Activated T-helper 17 cell treated with anti-CD3 and anti-CD28 coated beads, Interleukin-2, amount 50 U/mL, for 72 hours (primary cell): Measurements from ENCODE around the gene RHOA. TPM values are rescaled to one million over a fixed set of nuclear protein-coding genes. Genes with fewer than 3 reads are reported as not detected.

ENCODE experiments used
- ATAC-seq: fragments of 150-1000 bp; cut with Tn5 transposase; replicated peaks from 2 replicates; pipeline ENCODE4 v1.10.0; 2021; ENCODE audit warnings: mild to moderate bottlenecking, moderate library complexity
- H3K27ac Mint-ChIP-seq: one replicate; pipeline ENCODE4 v1.8.0; 2022; ENCODE audit warnings: mixed read lengths
- H3K27me3 Mint-ChIP-seq: one replicate; pipeline ENCODE4 v1.8.0; 2022; ENCODE audit warnings: mixed read lengths
- H3K36me3 Mint-ChIP-seq: one replicate; pipeline ENCODE4 v1.8.0; 2022; ENCODE audit warnings: low read depth, mild to moderate bottlenecking, mixed read lengths
- H3K4me1 Mint-ChIP-seq: one replicate; pipeline ENCODE4 v1.8.0; 2022; ENCODE audit warnings: mixed read lengths
- H3K4me3 Mint-ChIP-seq: one replicate; pipeline ENCODE4 v1.8.0; 2022; ENCODE audit warnings: mild to moderate bottlenecking, mixed read lengths
- H3K9me3 Mint-ChIP-seq: one replicate; pipeline ENCODE4 v1.8.0; 2022; ENCODE audit warnings: mixed read lengths
- total RNA-seq, 2 donors: library from RNA; stranded (reverse); gene quantifications; one replicate each; pipeline ENCODE4 v1.2.3, GENCODE V29; 2022

RHOA gene
- 100 to 1,000 TPM; 298 to 453 TPM for total RNA-seq

DNA sequence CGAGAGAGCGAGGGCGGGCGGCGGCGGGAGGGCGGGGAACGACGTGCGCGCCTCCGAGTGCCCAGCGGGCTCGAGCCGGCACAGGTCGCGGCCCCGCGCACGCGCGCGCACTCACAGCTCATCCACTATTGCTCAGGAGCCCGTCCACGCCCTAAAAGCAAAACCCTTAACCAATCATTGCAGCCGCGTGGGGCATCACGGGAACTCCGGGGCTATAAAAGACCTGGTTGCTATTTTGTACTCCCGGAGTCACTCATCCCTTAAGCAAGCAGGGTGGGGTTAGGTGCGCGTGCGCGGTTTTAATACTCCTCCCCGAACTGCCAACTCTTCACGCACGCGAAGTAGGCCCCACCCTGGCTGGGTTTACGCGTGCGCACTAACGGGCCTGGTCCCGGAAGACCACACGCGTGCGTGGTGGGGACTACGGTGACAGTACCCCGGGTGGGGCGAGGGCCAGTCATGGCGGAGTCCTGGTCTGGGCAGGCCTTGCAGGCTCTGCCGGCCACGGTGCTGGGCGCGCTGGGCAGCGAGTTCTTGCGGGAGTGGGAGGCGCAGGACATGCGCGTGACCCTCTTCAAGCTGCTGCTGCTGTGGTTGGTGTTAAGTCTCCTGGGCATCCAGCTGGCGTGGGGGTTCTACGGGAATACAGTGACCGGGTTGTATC, at the start of gene RHOA, which contains the start of gene TCTA:
TSS of gene RHOA (minus strand) at position 9 of the 664 bp plus-strand sequence. CDS start 36,387 bp downstream, outside the sequence.
TSS of gene TCTA (plus strand) at position 456 of the 664 bp plus-strand sequence. CDS start at position 460, 4 bp downstream.
- Mint-ChIP-seq H3K9me3 (no peaks in the 10 kb centered on the region), H3K27ac (peak within 1 kb of the TSS; percentile 94), H3K4me3 (peak within 1 kb of the TSS; percentile 89), H3K27me3 (no peaks in the 10 kb centered on the region), H3K36me3 (peaks cover 81% of the 10 kb centered on the region), H3K4me1 (peaks cover 41% of the 10 kb centered on the region)
- ATAC-seq, result peak; percentile 88

DNA sequence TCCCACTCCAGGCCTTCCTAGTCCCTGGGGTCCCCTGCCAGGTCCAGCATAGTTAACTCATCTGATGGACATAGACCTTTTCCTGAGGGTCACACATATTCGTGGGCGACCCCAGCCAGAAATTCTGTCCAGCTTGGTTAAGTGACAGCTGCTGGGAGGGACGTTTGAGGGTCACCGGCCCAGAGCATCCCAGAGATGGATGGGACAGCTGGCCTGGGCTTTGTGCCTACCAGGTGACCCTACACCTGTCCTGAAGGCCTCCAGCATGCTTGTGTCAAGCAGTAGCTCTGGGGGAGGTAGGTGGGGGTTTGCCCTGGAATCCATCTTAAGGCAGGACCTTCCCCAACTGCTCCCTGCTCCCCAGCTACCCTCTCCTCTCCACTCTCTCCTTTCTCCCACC, 49.2 kb upstream of the RHOA start:
- no peaks in the 10 kb centered on the region for H3K4me1 Mint-ChIP-seq
- peak overlapping the region; percentile 13 for H3K27ac Mint-ChIP-seq
- no peaks in the 10 kb centered on the region for H3K9me3 Mint-ChIP-seq
- ATAC-seq, result no peak
- H3K36me3 Mint-ChIP-seq, result no peaks in the 10 kb centered on the region
- no peaks in the 10 kb centered on the region for H3K27me3 Mint-ChIP-seq
- H3K4me3 Mint-ChIP-seq, result no peak overlapping the region

DNA sequence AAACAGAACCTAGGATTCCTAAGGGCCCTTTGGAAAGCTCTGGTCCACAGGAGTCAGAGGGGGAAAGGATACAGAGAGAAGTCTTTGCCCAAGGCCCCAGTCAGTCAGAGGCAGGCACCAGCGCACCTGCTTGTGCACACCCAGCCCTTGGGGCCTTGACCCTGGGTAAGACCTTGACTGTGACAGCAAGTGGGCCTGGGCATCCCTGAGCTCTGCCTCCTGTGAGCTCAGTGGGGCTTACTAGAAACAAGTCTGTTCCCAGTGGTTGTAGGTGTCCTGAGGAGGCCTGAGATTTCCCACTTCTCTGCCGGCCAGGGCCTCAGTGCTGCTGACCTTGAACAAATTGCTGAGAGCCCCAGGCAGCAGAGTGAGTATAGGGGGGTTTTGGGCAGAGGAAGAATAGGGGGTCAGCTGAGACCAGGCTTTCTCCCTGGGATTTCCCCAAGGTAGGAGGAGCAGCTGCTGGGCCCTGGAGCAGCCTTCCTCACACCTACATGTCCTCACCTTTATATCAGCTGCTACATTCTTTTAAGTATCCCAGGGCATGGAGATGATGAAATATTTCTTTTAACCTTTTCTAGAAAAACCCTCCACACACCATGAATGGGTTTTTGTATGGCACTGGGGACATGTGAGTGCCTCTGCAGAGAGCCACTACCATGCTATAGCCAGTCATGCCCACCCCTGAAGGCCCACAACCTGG, 48.6 kb upstream of the RHOA start:
- H3K4me3 Mint-ChIP-seq, result no peak overlapping the region
- H3K4me1 Mint-ChIP-seq, result no peaks in the 10 kb centered on the region
- H3K27ac Mint-ChIP-seq, result no peak overlapping the region
- no peaks in the 10 kb centered on the region for H3K27me3 Mint-ChIP-seq
- no peaks in the 10 kb centered on the region for H3K9me3 Mint-ChIP-seq
- ATAC-seq, result no peak
- no peaks in the 10 kb centered on the region for H3K36me3 Mint-ChIP-seq

DNA sequence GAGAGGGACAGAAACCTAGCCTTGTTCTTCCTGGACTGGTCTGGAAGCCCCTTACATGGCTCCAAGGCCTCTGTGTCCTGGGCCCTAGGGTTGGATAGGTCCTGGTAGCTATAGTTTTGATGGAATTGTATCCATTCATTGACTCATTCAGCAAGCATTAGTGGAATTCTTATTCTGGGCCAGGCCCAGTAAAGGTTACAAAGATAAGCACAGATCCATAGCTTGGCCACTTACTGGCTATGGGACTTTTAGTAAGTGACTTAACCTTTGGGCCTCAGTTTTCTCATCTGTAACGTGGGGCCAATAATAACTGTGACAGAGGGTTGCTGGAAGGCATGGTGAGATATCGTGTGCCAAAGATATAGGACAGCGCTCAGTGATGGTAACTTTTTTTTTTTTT, 44.7 kb upstream of the RHOA start:
- Mint-ChIP-seq H3K4me3 (no peak overlapping the region), H3K36me3 (no peaks in the 10 kb centered on the region), H3K9me3 (no peaks in the 10 kb centered on the region), H3K27me3 (no peaks in the 10 kb centered on the region), H3K4me1 (no peaks in the 10 kb centered on the region), H3K27ac (no peak overlapping the region)
- ATAC-seq, result no peak

DNA sequence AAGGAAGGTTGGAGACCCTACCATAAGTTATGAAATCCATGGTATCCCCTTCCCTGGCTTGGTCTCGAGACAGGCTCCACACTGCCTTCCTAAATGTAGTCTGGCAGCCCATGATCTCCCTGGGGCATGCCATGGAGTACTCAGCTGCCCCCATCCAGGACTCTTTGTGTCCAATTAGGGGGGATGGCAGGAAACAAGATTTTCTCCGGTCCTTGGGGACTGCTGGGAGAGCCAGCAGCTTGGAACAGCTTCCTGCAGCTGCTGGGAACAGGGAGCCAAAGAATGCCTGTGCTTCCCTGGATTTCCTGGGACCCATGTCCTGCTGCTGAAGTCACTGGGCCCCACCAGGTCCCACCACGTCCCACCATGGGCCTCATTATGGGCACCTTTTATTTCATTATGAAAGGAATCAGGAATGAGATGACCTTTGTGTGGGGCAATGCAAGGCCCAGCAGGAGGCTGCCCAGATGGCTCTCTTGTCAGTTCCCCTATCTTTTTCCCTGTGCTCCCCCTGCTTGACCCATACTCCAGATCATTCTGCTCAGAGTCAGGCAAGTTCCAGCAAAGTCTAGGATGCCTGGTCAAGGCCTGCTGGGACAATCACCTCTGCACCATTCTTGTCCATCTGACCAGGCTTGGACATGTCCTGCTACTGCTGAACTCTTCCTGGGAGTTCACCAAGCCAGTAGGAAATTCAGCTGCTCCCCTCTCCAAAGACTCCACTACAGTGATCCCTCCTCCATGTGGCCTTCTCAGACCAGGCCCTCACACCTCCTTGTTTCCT, 43.3 kb upstream of the RHOA start:
- Mint-ChIP-seq H3K27ac (peak overlapping the region; percentile 9), H3K36me3 (no peaks in the 10 kb centered on the region), H3K4me1 (no peaks in the 10 kb centered on the region), H3K4me3 (no peak overlapping the region), H3K27me3 (no peaks in the 10 kb centered on the region), H3K9me3 (no peaks in the 10 kb centered on the region)
- no peak for ATAC-seq

DNA sequence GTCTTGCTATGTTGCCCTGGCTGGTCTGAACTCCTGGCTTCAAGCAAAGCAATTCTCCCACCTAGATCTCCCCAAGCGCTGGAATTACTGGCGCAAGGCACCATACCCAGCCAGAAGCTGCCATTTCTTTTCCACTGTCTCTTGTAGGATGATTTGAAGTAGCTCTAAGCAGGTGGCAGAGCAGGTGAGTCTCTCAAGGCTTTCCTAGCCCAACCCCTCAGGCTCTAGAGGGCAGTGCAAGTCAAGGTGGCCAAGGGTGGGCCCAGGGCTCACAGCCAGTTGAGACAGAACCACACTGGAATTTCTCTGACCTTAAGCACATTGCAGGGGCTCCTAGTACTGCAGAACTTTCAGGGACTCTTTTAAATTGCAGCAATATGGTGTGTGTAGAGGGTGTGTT, 42.7 kb upstream of the RHOA start:
- Mint-ChIP-seq H3K4me3 (no peak overlapping the region), H3K27ac (no peak overlapping the region), H3K36me3 (no peaks in the 10 kb centered on the region), H3K27me3 (no peaks in the 10 kb centered on the region), H3K9me3 (no peaks in the 10 kb centered on the region), H3K4me1 (no peaks in the 10 kb centered on the region)
- peak; percentile 31 for ATAC-seq

DNA sequence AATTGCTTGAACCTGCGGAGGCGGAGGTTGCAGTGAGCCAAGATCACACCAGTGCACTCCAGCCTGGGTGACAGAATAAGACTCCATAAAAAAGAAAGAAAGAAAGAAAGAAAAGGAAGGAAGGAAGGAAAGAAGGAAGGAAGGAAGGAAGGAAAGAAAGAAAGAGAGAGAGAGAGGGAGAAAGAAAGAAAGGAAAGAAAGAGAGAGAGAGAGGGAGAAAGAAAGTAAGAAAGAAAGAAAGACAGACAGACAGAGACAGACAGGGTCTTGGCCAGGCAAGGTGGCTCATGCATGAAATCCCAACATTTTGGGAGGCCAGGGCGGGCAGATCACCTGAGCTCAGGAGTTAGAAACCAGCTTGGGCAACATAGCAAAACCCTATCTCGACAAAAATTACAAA, 41.8 kb upstream of the RHOA start:
- no peaks in the 10 kb centered on the region for H3K9me3 Mint-ChIP-seq
- no peak for ATAC-seq
- no peaks in the 10 kb centered on the region for H3K36me3 Mint-ChIP-seq
- peak overlapping the region; percentile 11 for H3K27ac Mint-ChIP-seq
- peaks cover 6% of the 10 kb centered on the region for H3K4me1 Mint-ChIP-seq
- no peak overlapping the region for H3K4me3 Mint-ChIP-seq
- no peaks in the 10 kb centered on the region for H3K27me3 Mint-ChIP-seq

DNA sequence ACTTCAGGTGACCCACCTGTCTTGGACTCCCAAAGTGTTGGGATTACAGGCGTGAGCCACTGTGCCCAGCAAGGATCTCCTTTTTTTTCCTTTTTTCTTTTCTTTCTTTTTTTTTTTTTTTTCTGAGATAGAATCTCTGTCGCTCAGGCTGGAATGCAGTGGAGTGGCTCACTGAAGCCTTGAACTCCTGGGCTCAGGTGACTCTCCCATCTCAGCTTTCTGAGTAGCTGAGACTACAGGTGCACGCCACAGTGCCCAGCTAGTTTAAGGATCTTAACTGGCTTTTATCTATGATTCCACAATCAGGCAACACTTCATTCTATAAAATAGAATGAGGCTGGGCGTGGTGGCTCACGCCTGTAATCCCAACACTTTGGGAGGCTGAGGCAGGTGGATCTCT, 33.6 kb upstream of the RHOA start:
- no peaks in the 10 kb centered on the region for H3K9me3 Mint-ChIP-seq
- no peak overlapping the region for H3K4me3 Mint-ChIP-seq
- H3K4me1 Mint-ChIP-seq, result peaks cover 6% of the 10 kb centered on the region
- ATAC-seq, result no peak
- H3K36me3 Mint-ChIP-seq, result no peaks in the 10 kb centered on the region
- no peak overlapping the region for H3K27ac Mint-ChIP-seq
- no peaks in the 10 kb centered on the region for H3K27me3 Mint-ChIP-seq

DNA sequence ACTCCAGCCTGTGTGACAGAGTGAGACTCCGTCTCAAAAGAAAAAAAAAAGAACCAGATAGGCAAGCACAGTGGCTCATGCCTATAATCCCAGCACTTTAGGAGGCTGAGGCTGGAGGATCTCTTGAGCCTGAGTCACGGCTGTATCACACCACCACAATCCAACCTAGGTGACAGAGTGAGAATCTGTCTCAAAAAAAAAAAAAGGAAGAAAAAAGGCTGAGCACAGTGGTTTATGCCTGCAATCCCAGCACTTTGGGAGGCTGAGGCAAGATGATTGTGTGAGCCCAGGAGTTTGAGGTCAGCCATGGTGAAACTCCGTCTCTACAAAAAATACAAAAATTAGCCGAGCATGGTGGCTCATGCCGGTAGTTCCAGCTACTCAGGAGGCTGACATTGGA, 23.0 kb upstream of the RHOA start:
- H3K4me3 Mint-ChIP-seq, result no peak overlapping the region
- H3K27ac Mint-ChIP-seq, result no peak overlapping the region
- H3K4me1 Mint-ChIP-seq, result no peaks in the 10 kb centered on the region
- H3K36me3 Mint-ChIP-seq, result no peaks in the 10 kb centered on the region
- H3K27me3 Mint-ChIP-seq, result no peaks in the 10 kb centered on the region
- H3K9me3 Mint-ChIP-seq, result no peaks in the 10 kb centered on the region
- ATAC-seq, result no peak

DNA sequence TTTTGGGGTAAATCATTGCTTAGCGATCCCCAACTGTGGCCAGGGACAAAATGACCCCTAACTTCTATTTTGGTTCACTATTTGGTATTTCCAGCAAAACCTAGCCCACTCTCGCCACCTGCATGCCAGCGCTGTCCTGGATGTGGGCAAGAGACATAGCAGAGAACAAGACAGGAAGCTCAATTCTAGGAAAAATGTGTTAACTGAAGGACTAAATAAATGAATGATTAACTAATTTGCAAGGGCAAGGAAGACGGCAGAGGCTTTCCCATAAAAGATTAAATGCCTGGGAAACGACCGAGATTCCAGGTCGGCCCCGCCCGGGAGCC, 16.9 kb upstream of the RHOA start:
- Mint-ChIP-seq H3K4me3 (peak overlapping the region; percentile 90), H3K27ac (peak overlapping the region; percentile 96), H3K36me3 (no peaks in the 10 kb centered on the region), H3K27me3 (no peaks in the 10 kb centered on the region), H3K4me1 (no peaks in the 10 kb centered on the region), H3K9me3 (no peaks in the 10 kb centered on the region)
- peak; percentile 6 for ATAC-seq

DNA sequence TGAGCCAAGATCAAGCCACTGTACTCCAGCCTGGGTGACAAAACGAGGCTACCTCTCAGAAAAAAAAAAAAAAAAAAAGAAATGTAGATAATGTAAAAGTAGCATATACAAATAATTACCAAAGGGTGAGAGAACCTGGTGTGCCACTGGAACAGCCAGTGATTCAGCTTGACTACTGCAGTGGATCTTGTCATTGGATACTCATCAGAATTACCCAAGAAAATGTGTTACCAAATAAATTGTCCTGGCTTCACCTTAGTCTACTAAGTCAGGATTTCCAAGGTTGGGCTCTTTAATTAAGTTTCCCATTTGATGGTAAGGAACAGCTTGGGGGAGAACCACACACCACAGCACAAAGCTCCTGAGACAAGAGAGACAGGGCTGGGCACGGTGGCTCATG, 15.8 kb upstream of the RHOA start:
- no peaks in the 10 kb centered on the region for H3K27me3 Mint-ChIP-seq
- peak overlapping the region; percentile 90 for H3K4me3 Mint-ChIP-seq
- no peak for ATAC-seq
- no peaks in the 10 kb centered on the region for H3K36me3 Mint-ChIP-seq
- no peaks in the 10 kb centered on the region for H3K4me1 Mint-ChIP-seq
- no peaks in the 10 kb centered on the region for H3K9me3 Mint-ChIP-seq
- peak overlapping the region; percentile 96 for H3K27ac Mint-ChIP-seq

DNA sequence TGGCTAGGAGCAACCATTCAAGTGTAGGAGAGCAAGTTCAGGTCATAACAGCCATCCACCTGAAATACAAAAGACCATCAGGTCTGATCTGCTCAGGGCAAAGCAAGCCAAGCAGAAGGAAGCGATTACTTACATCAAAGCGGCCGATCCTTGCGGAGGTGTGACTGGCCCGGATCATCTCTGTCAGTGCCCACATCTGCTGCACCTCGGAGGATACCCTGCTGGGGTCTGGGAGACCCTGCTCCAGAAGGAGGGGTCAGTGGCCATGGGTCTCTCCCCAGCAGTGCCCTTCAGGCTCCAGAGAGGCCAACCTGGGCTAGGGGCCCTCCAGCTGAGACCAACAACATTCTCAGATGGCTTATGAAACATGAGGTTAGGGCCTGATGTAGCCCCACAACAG, 13.0 kb upstream of the RHOA start:
- Mint-ChIP-seq H3K9me3 (no peaks in the 10 kb centered on the region), H3K4me3 (no peak overlapping the region)
- no peak for ATAC-seq

DNA sequence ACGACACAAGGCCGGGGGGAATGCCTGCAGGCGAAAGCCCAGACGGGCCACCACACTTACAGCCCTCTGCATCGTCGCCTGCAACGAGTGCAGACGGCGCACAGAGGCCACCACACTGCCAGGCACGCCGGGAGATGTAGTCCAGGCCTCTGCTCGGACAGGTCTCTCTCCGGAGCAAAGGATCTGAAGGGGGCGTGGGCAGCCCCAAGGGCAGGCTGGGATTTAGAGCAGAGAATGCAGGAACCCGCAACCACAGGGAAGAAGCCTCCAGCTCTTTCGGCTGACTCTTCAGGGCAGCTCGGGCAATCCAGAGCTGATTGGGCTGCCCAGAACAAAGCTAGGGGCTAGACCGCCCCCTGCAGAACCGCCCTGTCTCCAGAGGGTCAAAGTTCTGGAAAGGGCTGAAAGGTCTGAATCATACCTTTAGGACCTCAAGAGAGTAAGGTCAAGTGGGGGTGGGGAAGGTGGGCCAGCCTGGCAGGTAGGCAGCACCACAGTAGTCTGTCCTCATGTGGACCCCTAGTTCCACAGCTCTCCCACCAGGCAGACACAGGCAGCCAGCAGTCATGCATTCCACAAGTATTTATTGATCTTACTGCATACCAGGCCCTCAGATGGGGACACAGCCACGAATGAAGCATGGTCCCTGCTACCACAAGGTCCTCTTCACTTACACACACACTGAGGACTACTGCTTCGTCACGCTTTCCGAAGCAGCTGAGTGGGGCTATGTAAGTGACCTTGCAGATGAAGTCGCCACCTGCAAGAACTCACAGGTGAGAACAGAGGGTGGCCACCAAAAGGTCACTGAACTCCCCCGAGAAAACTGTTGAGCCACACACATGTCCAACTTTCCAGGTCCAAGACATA, 10.8 kb upstream of the RHOA start, which contains the start of gene AMT:
TSS of gene AMT (minus strand) at position 95 of the 870 bp plus-strand sequence. CDS start at position 72, 23 bp downstream.
- Mint-ChIP-seq H3K27ac (peak within 1 kb of the TSS; percentile 65), H3K4me3 (no peak within 1 kb of the TSS), H3K4me1 (peaks cover 13% of the 10 kb centered on the region), H3K9me3 (no peaks in the 10 kb centered on the region), H3K36me3 (peaks cover 11% of the 10 kb centered on the region), H3K27me3 (no peaks in the 10 kb centered on the region)
- no peak for ATAC-seq

More for the DNA sequence above, 13.0 kb upstream of the RHOA start:
- no peaks in the 10 kb centered on the region for H3K27me3 Mint-ChIP-seq
- H3K4me1 Mint-ChIP-seq, result peaks cover 5% of the 10 kb centered on the region
- no peaks in the 10 kb centered on the region for H3K36me3 Mint-ChIP-seq
- peak overlapping the region; percentile 51 for H3K27ac Mint-ChIP-seq

DNA sequence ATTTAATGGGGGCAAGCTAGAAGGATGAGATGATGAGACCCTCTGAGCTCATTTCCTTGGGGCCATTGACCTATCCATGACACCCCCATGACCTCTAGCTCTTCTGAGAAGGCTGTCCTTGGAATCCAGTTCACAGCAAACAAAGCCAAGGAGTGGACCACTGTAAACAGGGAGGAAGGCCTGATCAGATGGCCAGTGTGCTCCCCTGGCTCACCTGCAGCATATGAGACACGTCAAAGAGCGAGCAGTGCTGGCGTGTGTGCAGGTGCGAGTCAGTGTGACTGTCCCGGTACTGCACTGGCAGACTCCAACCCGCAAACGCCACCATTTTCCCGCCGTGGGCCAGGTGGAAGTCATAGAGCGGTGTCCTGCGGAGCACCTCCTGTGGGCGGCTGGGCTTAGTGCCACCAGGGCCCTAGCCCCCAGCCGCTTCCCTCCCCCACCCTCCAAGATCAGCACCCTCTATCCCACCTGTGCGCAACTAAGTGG, 10.2 kb upstream of the RHOA start:
- no peaks in the 10 kb centered on the region for H3K27me3 Mint-ChIP-seq
- no peak overlapping the region for H3K4me3 Mint-ChIP-seq
- no peak overlapping the region for H3K27ac Mint-ChIP-seq
- no peaks in the 10 kb centered on the region for H3K9me3 Mint-ChIP-seq
- peaks cover 14% of the 10 kb centered on the region for H3K36me3 Mint-ChIP-seq
- H3K4me1 Mint-ChIP-seq, result peaks cover 14% of the 10 kb centered on the region
- ATAC-seq, result no peak
